ENCODE results near the gene LNPEP. TPM values are rescaled to one million over a fixed set of nuclear protein-coding genes. Genes with fewer than 3 reads are reported as not detected.

Gene LNPEP
- total RNA-seq, 4 donors from 2014 or later: 64.8 to 111 (median 80.5) TPM

- Histone ChIP-seq H3K36me3 (peaks cover 0 to 62% of the 10 kb centered on the region in 2 donors), H3K27me3 (no peaks in the 10 kb centered on the region), H3K4me1 (peaks cover 0 to 9% (median 0%) of the 10 kb centered on the region in 3 donors), H3K4me3 (no peak overlapping the region), H3K27ac (no peak overlapping the region), H3K9me3 (no peaks in the 10 kb centered on the region)
- WGBS, 2 donors (ENCODE audit: low coverage in 1 of 2): 74 to 75% methylated on average over 3 of the region's 3 CpGs
- TF ChIP-seq POLR2A (IDR thresholded peaks at IDR 0.05) (no peak), POLR2AphosphoS5 (IDR thresholded peaks at IDR 0.05) (no peak), EP300 (IDR thresholded peaks at IDR 0.05) (no peak)
- TF ChIP-seq, protein P1, sequence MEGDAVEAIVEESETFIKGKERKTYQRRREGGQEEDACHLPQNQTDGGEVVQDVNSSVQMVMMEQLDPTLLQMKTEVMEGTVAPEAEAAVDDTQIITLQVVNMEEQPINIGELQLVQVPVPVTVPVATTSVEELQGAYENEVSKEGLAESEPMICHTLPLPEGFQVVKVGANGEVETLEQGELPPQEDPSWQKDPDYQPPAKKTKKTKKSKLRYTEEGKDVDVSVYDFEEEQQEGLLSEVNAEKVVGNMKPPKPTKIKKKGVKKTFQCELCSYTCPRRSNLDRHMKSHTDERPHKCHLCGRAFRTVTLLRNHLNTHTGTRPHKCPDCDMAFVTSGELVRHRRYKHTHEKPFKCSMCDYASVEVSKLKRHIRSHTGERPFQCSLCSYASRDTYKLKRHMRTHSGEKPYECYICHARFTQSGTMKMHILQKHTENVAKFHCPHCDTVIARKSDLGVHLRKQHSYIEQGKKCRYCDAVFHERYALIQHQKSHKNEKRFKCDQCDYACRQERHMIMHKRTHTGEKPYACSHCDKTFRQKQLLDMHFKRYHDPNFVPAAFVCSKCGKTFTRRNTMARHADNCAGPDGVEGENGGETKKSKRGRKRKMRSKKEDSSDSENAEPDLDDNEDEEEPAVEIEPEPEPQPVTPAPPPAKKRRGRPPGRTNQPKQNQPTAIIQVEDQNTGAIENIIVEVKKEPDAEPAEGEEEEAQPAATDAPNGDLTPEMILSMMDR (IDR thresholded peaks at IDR 0.05): no peak
- ATAC-seq: no peak
These were observed 74.7 kb downstream of the LNPEP start for GRCh38 chr5:97010606-97011005.

- Histone ChIP-seq H3K36me3 (peaks cover 0 to 61% of the 10 kb centered on the region in 2 donors), H3K4me3 (no peak overlapping the region), H3K27ac (no peak overlapping the region), H3K9me3 (no peaks in the 10 kb centered on the region), H3K27me3 (no peaks in the 10 kb centered on the region), H3K4me1 (peaks cover 0 to 9% (median 0%) of the 10 kb centered on the region in 3 donors)
- 88 to 100% methylated on average over 1 to 2 of the region's 2 CpGs for WGBS, 2 donors (ENCODE audit: low coverage in 1 of 2)
- TF ChIP-seq POLR2AphosphoS5 (IDR thresholded peaks at IDR 0.05) (no peak), POLR2A (IDR thresholded peaks at IDR 0.05) (no peak), EP300 (IDR thresholded peaks at IDR 0.05) (no peak)
- TF ChIP-seq, protein P1 (IDR thresholded peaks at IDR 0.05): no peak
- no peak for ATAC-seq
These were observed 75.7 kb downstream of the LNPEP start for GRCh38 chr5:97011567-97011966.

DNA sequence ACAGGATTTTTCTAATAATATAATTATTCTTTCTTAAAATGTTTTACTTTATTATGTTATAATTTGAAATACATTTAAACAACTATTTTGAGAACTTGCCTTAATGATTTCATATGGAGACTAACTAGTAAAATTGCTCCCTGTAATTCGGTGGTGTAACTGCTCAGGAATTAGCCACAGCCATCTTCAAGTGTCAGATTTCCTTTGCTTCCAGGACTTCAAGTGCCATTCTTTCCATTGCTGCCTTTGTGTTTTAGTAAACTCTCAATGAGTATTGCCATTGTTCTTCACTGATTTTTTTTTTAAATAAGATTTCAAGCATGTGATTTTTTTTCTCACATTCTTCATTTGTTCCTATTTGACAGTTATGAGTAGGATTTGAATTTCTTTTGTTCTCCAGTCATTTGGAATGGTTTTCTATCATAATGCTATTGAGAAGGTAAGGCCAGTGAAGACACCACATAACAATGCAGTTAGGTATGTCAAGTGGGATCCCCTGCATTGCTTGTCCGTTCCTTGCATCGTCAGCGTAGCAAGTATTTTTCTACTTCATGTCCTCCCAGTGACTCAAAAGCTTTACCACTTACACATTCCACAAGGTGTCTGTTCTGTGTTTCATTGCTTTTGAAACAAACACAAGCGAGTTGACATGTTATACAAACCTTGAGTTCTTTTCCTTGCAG is 83.7 kb downstream of the LNPEP start:
- Histone ChIP-seq H3K4me3 (no peak overlapping the region), H3K27ac (peak overlapping the region in 3 of 4 donors; percentile 3 to 59 (median 21)), H3K36me3 (peaks cover 0 to 77% of the 10 kb centered on the region in 2 donors), H3K9me3 (no peaks in the 10 kb centered on the region), H3K27me3 (no peaks in the 10 kb centered on the region), H3K4me1 (no peaks in the 10 kb centered on the region)
- TF ChIP-seq EP300 (IDR thresholded peaks at IDR 0.05) (no peak), POLR2AphosphoS5 (IDR thresholded peaks at IDR 0.05) (peak; percentile 52)
- ATAC-seq: peak; percentile 71
- WGBS, 2 donors (ENCODE audit: low coverage in 1 of 2): 63 to 67% methylated on average over 5 of the region's 5 CpGs

- TF ChIP-seq, protein P1 (IDR thresholded peaks at IDR 0.05): no peak
- no peak for TF ChIP-seq EP300 (IDR thresholded peaks at IDR 0.05)
- TF ChIP-seq POLR2AphosphoS5 (IDR thresholded peaks at IDR 0.05): no peak
- no peak for TF ChIP-seq POLR2A (IDR thresholded peaks at IDR 0.05)
- Histone ChIP-seq H3K4me1 (no peaks in the 10 kb centered on the region), H3K27ac (no peak overlapping the region), H3K9me3 (no peaks in the 10 kb centered on the region), H3K36me3 (peaks cover 3 to 79% of the 10 kb centered on the region in 2 donors), H3K27me3 (no peaks in the 10 kb centered on the region), H3K4me3 (no peak overlapping the region)
- WGBS, 2 donors (ENCODE audit: low coverage in 1 of 2): 100% methylated on average over 1 of the region's 1 CpG
- no peak for ATAC-seq
These were observed 85.5 kb downstream of the LNPEP start for GRCh38 chr5:97021416-97021815.

- no peaks in the 10 kb centered on the region for H3K9me3 ChIP-seq
- no peak for ATAC-seq
- TF ChIP-seq POLR2A (IDR thresholded peaks at IDR 0.05) (no peak), EP300 (IDR thresholded peaks at IDR 0.05) (no peak), POLR2AphosphoS5 (IDR thresholded peaks at IDR 0.05) (no peak)
- TF ChIP-seq, protein P1 (IDR thresholded peaks at IDR 0.05): no peak
- H3K27ac ChIP-seq: no peak overlapping the region
- no peak overlapping the region for H3K4me3 ChIP-seq
- H3K4me1 ChIP-seq: no peaks in the 10 kb centered on the region
- 83% methylated on average over 1 of the region's 1 CpG; no CpG with 5 or more reads in 1 of the 2 donors for WGBS, 2 donors (ENCODE audit: low coverage in 1 of 2)
- H3K36me3 ChIP-seq: peaks cover 3 to 84% of the 10 kb centered on the region in 2 donors
- no peaks in the 10 kb centered on the region for H3K27me3 ChIP-seq
These were observed 87.0 kb downstream of the LNPEP start for GRCh38 chr5:97022898-97023297.
